ENCODE measurements around the gene TMEM108.
A peak's percentile ranks its signal among the peaks of the same experiment; 100 is the strongest.
"Not testable (repeated sequence)": the region's sequence is repeated elsewhere in the genome, so short reads cannot be mapped to it uniquely, and the experiment has no call there.

The TMEM108 gene

GRCh38 chr3:133038089-133038730 is at the start of gene TMEM108:
TMEM108 (plus strand) TSS chr3:133038391.
- peak in 1 of 2 experiments; percentile 5 for DNase-seq

- no peak for DNase-seq
Observed at GRCh38 chr3:132995971-132996370, 42.2 kb upstream of the TMEM108 start.

- no peak for DNase-seq
Observed at GRCh38 chr3:132997404-132998185, 40.6 kb upstream of the TMEM108 start.

GRCh38 chr3:133005032-133005431 is 33.2 kb upstream of the TMEM108 start:
- not testable (repeated sequence) for DNase-seq

- no peak for DNase-seq
Observed at GRCh38 chr3:133007601-133008000, 30.6 kb upstream of the TMEM108 start.

GRCh38 chr3:133014325-133014724 is 23.9 kb upstream of the TMEM108 start:
- no peak for DNase-seq

- DNase-seq = not testable (repeated sequence)
Observed at GRCh38 chr3:133015573-133015972, 22.6 kb upstream of the TMEM108 start.

- DNase-seq = no peak
Observed at GRCh38 chr3:133016838-133017309, 21.3 kb upstream of the TMEM108 start.

GRCh38 chr3:133018921-133019320 is 19.3 kb upstream of the TMEM108 start:
- DNase-seq = no peak

GRCh38 chr3:133021206-133021605 is 17.0 kb upstream of the TMEM108 start:
- no peak for DNase-seq

GRCh38 chr3:133023362-133023761 is 14.8 kb upstream of the TMEM108 start:
- DNase-seq = no peak

GRCh38 chr3:133025546-133025945 is 12.6 kb upstream of the TMEM108 start:
- no peak for DNase-seq

- DNase-seq = no peak
Observed at GRCh38 chr3:133032301-133032700, 5.9 kb upstream of the TMEM108 start.

- DNase-seq = no peak
Observed at GRCh38 chr3:133037436-133037835, 755 bp upstream of the TMEM108 start.

GRCh38 chr3:133038731-133039375 is 662 bp downstream of the TMEM108 start:
- DNase-seq = no peak

GRCh38 chr3:133040696-133041523 is 2.7 kb downstream of the TMEM108 start:
- DNase-seq = no peak

GRCh38 chr3:133041524-133041829 is 3.3 kb downstream of the TMEM108 start:
- DNase-seq = no peak

GRCh38 chr3:133042778-133043177 is 4.6 kb downstream of the TMEM108 start:
- no peak for DNase-seq

- DNase-seq = no peak
Observed at GRCh38 chr3:133047980-133048379, 9.8 kb downstream of the TMEM108 start.

GRCh38 chr3:133049491-133049890 is 11.3 kb downstream of the TMEM108 start:
- DNase-seq = no peak

- no peak for DNase-seq
Observed at GRCh38 chr3:133050891-133051290, 12.7 kb downstream of the TMEM108 start.

- no peak for DNase-seq
Observed at GRCh38 chr3:133053532-133053931, 15.3 kb downstream of the TMEM108 start.

GRCh38 chr3:133054586-133054985 is 16.4 kb downstream of the TMEM108 start:
- no peak for DNase-seq
